GM12878 (cell line): ENCODE results near the gene CCDC120. TPM values are rescaled to one million over a fixed set of nuclear protein-coding genes. Genes with fewer than 3 reads are reported as not detected.

Experiments used
- ATAC-seq: fragments of 200-7000 bp; cut with Tn5 transposase; 3 replicates; pipeline ENCODE4 v1.9.1; 2020; ENCODE audit warnings: mild to moderate bottlenecking, moderate library complexity
- BruUV-seq: library from RNA; stranded (reverse); fragments of 400-500 nt; replicated peaks from 2 replicates; lab custom pipeline; 2021; lab: Mats Ljungman, UMichigan
- CTCF ChIA-PET: fragments of 300-600 bp; sonication (Branson Sonifier 250); formaldehyde crosslinking; extraction: SDS; loops from one replicate; lab custom pipeline; 2021; ENCODE audit warnings: inconsistent platforms; lab: Yijun Ruan, JAX
- POLR2A ChIA-PET: fragments of 350-600 bp; formaldehyde crosslinking; extraction: SDS; loops from one replicate; lab custom pipeline; 2021; ENCODE audit warnings: inconsistent platforms; lab: Charles Lee
- RAD21 ChIA-PET: fragments of 300-600 bp; sonication (Branson Sonifier 250); formaldehyde crosslinking; loops from one replicate; lab custom pipeline; 2023; ENCODE audit warnings: antibody characterized with exemption; ENCODE audit not compliant: unreplicated experiment; lab: Charles Lee
- SMC1A ChIA-PET: fragments of 300-600 bp; sonication (Branson Sonifier 250); formaldehyde crosslinking; loops from one replicate; lab custom pipeline; 2023; ENCODE audit not compliant: unreplicated experiment, uncharacterized antibody; lab: Charles Lee
- DNase-seq: peaks from one replicate; pipeline ENCODE4 v3.0.0-alpha.2; 2011; ENCODE audit warnings: low read depth, low spot score
- FAIRE-seq: peaks from 3 replicates; lab custom pipeline; 2011; peaks lifted over from hg19 to GRCh38; lab: Jason Lieb, UNC
- H2AFZ ChIP-seq: 2 replicates; pipeline ENCODE4 v1.6.0; 2011; ENCODE audit warnings: low read depth, low read length, control low read depth; ENCODE audit not compliant: control insufficient read depth
- H3K27ac ChIP-seq: 2 replicates; pipeline ENCODE4 v1.5.1; 2011; ENCODE audit warnings: control low read depth; ENCODE audit not compliant: control insufficient read depth, insufficient read depth
- H3K27me3 ChIP-seq, 2 experiments: replicated peaks in 1 of 2; 2 replicates each; pipeline versions ENCODE4 v1.6.0 to v1.6.1; 2011; ENCODE audit warnings: low read length in 1 of 2; ENCODE audit not compliant: control insufficient read depth in 2 of 2, insufficient read depth in 2 of 2
- H3K36me3 ChIP-seq, 2 experiments: 2 replicates each; pipeline ENCODE4 v1.5.1; 2011; ENCODE audit warnings: low read length in 1 of 2; ENCODE audit not compliant: control insufficient read depth in 2 of 2, insufficient read depth in 2 of 2
- H3K4me1 ChIP-seq: 2 replicates; pipeline ENCODE4 v1.6.1; 2011; ENCODE audit warnings: mild to moderate bottlenecking, low read length, moderate library complexity, mixed read lengths; ENCODE audit not compliant: control insufficient read depth, insufficient read depth
- H3K4me2 ChIP-seq: 2 replicates; pipeline ENCODE4 v1.6.0; 2011; ENCODE audit warnings: control low read depth; ENCODE audit not compliant: control insufficient read depth, insufficient read depth
- H3K4me3 ChIP-seq: fragments of 200-600 bp; sonication (generic); 2 replicates; pipeline ENCODE4 v1.5.1; 2016
- H3K79me2 ChIP-seq: 2 replicates; pipeline ENCODE4 v1.6.0; 2011; ENCODE audit warnings: low read length; ENCODE audit not compliant: control insufficient read depth, insufficient read depth
- H3K9ac ChIP-seq: 2 replicates; pipeline ENCODE4 v1.8.0; 2011; ENCODE audit warnings: low read length, control low read depth, mixed read lengths; ENCODE audit not compliant: control insufficient read depth, insufficient read depth
- H3K9me3 ChIP-seq: replicated peaks from 3 replicates; pipeline ENCODE4 v1.5.1; 2011; ENCODE audit warnings: mild to moderate bottlenecking, low read length; ENCODE audit not compliant: control insufficient read depth, insufficient read depth
- H4K20me1 ChIP-seq: 2 replicates; pipeline ENCODE4 v1.6.0; 2011; ENCODE audit not compliant: control insufficient read depth, insufficient read depth
- CTCF ChIP-seq, 3 experiments: IDR thresholded peaks in 2 of 3; conservative IDR thresholded peaks in 1 of 3; 2 replicates each; pipeline ENCODE4 v1.5.1; 2011; ENCODE audit warnings: low read depth in 3 of 3, low read length in 3 of 3, mild to moderate bottlenecking in 3 of 3, control low read depth in 2 of 3, moderate library complexity in 2 of 3, inconsistent platforms in 1 of 3, mixed read lengths in 1 of 3; ENCODE audit not compliant: control insufficient read depth in 2 of 3, insufficient read depth in 1 of 3; ENCODE audit errors: extremely low read depth in 1 of 3
- ELK1 ChIP-seq: IDR thresholded peaks from 2 replicates; pipeline ENCODE4 v1.6.1; 2012; ENCODE audit warnings: low read depth, low read length, improper control_type of control experiment
- KLF5 ChIP-seq: fragments of 450-650 bp; IDR thresholded peaks from 2 replicates; pipeline ENCODE4 v1.6.1; 2014; ENCODE audit warnings: mild to moderate bottlenecking; ENCODE audit not compliant: partially characterized antibody
- MTA2 ChIP-seq: fragments of 450-650 bp; IDR thresholded peaks from 2 replicates; pipeline ENCODE4 v1.6.1; 2016; ENCODE audit warnings: low read depth, mild to moderate bottlenecking, moderate library complexity
- SRF ChIP-seq, 2 experiments: IDR thresholded peaks; 2 replicates each; pipeline ENCODE4 v1.6.1; 2011; ENCODE audit warnings: low read depth in 2 of 2, low read length in 2 of 2, mild to moderate bottlenecking in 1 of 2, moderate library complexity in 1 of 2
- STAT3 ChIP-seq: IDR thresholded peaks from 2 replicates; pipeline ENCODE4 v1.6.1; 2011; ENCODE audit warnings: low read depth, low read length, improper control_type of control experiment
- WGBS: methylation state at CpG from one replicate; pipeline ENCODE4 v1.1.6; 2016; ENCODE audit warnings: low lambda C conversion rate; ENCODE audit not compliant: insufficient replicate concordance, insufficient coverage; ENCODE audit errors: missing lambda C conversion rate; 5-methylcytosine and 5-hydroxymethylcytosine counted together
- in situ Hi-C: fragments of 300-500 bp; cut with MboI; formaldehyde crosslinking; loops from 9 replicates; pipeline ENCODE4 v1.14.3; 2018; ENCODE audit warnings: mixed read lengths
- intact Hi-C: fragments of 100-400 bp; cut with micrococcal nuclease; formaldehyde crosslinking; loops from one replicate; pipeline ENCODE4 v1.14.2; 2022; ENCODE audit not compliant: unreplicated experiment
- polyA plus RNA-seq, 11 experiments: library from polyadenylated mRNA; depleted of rRNA in 4 of 11; unstranded in 6 of 11; stranded (reverse) in 5 of 11; fragments of >200 nt; fragmentation: Nextera tagmentation in 4 of 11; fragmentation: Illumina TruSeq in 1 of 11; extraction: Ambion mirVana in 4 of 11; extraction: Trizol in 1 of 11; gene quantifications; 1 replicate in 1 of 11; 2 replicates in 10 of 11; pipeline versions ENCODE4 v1.2.1 to v1.2.3, GENCODE V29; 2011 to 2016; ENCODE audit warnings: inconsistent platforms in 2 of 11, missing spikeins in 2 of 11, low read depth in 1 of 11
- total RNA-seq, 4 experiments: library from RNA; depleted of rRNA in 3 of 4; stranded (reverse); fragments of >200 nt in 3 of 4; fragmentation: Illumina TruSeq in 1 of 4; extraction: Trizol in 1 of 4; gene quantifications; 2 replicates each; pipeline versions ENCODE4 v1.2.1 to v1.2.3, GENCODE V29; 2013 to 2021

The CCDC120 gene
- total and polyA plus RNA-seq, 10 of the 15 experiments (the other 5 are each of a cell fraction or from before 2014, with no cell fraction given) = 0.11 to 4.1 (median 0.76) TPM

DNA sequence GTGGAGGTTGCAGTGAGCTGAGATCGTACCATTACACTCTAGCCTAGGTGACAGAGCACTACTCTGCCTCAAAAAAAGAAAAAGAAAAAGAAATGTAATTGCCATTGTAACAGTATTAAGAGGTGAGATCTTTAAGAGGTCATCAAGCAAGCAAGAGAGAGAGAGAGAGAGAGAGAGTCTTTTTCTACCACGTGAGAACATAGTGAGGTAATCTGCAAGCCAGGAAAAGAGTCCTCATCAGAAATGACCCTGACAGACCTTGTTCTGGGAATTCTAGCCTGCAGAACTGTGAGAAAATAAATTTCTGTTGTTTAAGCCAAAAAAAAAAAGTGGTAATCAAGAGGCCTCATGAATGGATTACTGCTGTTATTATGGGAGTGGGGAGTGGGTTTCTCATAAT lies 49.8 kb downstream of the CCDC120 start:
- Histone ChIP-seq H3K9ac (no peak overlapping the region), H3K4me3 (no peak overlapping the region), H3K4me1 (no peaks in the 10 kb centered on the region), H3K4me2 (no peak overlapping the region), H3K27ac (no peak overlapping the region), H4K20me1 (no peaks in the 10 kb centered on the region), H3K9me3 (no peaks in the 10 kb centered on the region), H3K36me3 (no peaks in the 10 kb centered on the region; a peak in 2 of 4 replicates), H3K79me2 (no peaks in the 10 kb centered on the region), H2AFZ (no peak overlapping the region), H3K27me3 (no peaks in the 10 kb centered on the region)
- ChIA-PET POLR2A (no interaction called here), CTCF (interaction anchor here (0.6 kb wide), 1 partner anchor 1619 kb away, joined by 4 read pairs; no protein-coding TSS in a partner anchor), SMC1A (no interaction called here), RAD21 (no interaction called here)
- BruUV-seq = no TSS peak
- DNase-seq = no peak
- intact Hi-C loops = no loop called here
- no peak for FAIRE-seq
- TF ChIP-seq STAT3 (no peak), SRF (IDR thresholded peaks at IDR 0.05; ENCODE audit: low read depth in 2 of 2, low read length in 2 of 2) (no peak), KLF5 (no peak), ELK1 (no peak), MTA2 (no peak), CTCF (IDR thresholded peaks at IDR 0.05 in 2 of 3, conservative IDR thresholded peaks at IDR 0.05 in 1 of 3; ENCODE audit: control insufficient read depth in 2 of 3, extremely low read depth in 1 of 3, insufficient read depth in 1 of 3, low read depth in 3 of 3, low read length in 3 of 3) (no peak)
- no peak for ATAC-seq
- 27% methylated on average over 2 of the region's 2 CpGs for WGBS
- in situ Hi-C loops = no loop called here
